ENCODE measurements around the gene LRBA.

GRCh38 chr4:150619042-150619441 is 396.0 kb downstream of the LRBA start:
- no peak for TF ChIP-seq EZH2 (IDR thresholded peaks at IDR 0.05; ENCODE audit: low read length, missing control alignments)
- TF ChIP-seq CTCF (conservative IDR thresholded peaks at IDR 0.05 in 1 of 2, IDR thresholded peaks at IDR 0.05 in 1 of 2; ENCODE audit: low read depth in 1 of 2, low read length in 2 of 2): no peak

All from fibroblast of lung (primary cell).